HG03175 (cell line): ENCODE measurements around the gene CCDC92.
A peak's percentile ranks its signal among the peaks of the same experiment; 100 is the strongest.

ENCODE experiments used
- ATAC-seq: cut with Tn5 transposase; IDR thresholded peaks from one replicate; pipeline ENCODE4 v1.9.1; 2021; ENCODE audit warnings: mild to moderate bottlenecking, moderate library complexity; ENCODE audit not compliant: unreplicated experiment

CCDC92 gene

GRCh38 chr12:123976227-123976826 lies 3.7 kb upstream of the CCDC92 start:
- no peak for ATAC-seq

DNA sequence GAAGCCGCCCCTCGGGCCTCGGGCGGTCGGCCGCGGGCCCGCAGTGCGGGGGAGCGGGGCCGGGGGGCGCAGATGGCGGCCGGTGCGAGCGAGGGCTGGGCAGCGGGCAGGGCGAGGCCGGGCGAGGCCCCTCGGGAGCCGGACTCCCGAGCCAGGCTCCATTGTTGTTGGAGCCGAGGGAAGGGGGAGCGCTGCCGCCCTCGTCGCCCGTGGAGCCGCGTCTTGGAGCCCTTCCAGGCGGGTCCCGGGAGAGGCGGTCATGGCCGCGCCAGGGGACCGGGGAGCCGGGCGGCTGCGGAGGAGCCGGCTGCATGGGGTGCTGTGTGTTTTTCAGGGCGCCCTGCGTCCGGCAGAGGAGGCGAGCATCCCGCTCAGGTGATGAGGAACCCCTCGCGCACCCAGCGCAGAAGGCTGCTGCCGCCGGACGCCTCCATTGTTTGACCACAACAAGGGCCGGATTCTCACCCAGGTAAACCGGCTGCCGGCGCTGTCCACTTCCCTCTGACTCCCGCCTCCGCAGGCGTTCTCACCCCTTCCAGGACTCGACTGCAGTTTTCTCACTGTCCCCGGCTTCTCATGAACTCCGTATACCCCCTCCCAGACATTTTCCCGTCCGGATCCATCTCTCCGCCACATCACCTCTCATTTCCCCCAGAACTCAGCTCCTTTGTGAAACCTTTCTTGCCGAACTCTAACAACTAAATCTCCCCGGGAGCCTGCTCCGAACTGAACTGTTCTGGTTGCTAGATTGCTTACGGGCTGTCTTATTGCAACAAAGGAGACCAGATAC lies 1.1 kb upstream of the CCDC92 start:
- peak; percentile 9 for ATAC-seq

GRCh38 chr12:123971770-123972456 lies 718 bp downstream of the CCDC92 start:
- ATAC-seq, result peak; percentile 6

DNA sequence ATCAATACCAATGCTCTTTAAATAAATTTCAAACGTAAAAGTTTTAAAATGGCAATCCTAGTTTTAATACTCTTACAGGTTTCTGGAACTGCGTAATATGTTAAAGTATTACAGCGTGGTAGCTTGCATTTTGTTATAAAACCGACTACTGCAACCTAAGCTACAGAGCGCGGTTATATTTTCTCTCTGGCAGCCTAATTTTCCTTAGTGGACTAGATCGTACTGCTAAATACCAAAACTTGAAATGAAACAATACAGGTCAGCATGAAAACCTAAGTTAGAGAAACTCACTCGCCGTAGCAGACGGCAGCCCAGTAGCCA lies 1.2 kb downstream of the CCDC92 start:
- ATAC-seq, result no peak

GRCh38 chr12:123967121-123967586 lies 5.5 kb downstream of the CCDC92 start:
- ATAC-seq, result no peak

DNA sequence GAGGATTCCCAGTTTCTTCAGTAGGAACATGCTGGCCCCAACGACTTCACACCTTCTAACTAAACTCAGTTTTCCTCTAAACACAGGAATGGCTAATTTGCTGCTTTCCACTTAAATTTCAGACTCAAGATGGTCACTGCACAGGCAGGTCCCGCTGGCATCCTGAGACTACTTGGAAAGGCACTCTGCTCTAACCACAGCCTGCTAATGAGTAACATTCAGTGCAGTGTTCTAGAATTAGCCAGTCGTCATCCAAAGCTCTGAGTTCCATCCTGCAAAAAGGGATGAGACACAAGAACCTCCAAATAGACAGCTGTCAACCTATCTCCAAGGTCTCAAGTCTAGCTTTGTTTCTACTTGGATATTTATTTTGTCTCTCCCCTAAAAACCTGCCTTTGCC lies 6.0 kb downstream of the CCDC92 start:
- ATAC-seq, result no peak

DNA sequence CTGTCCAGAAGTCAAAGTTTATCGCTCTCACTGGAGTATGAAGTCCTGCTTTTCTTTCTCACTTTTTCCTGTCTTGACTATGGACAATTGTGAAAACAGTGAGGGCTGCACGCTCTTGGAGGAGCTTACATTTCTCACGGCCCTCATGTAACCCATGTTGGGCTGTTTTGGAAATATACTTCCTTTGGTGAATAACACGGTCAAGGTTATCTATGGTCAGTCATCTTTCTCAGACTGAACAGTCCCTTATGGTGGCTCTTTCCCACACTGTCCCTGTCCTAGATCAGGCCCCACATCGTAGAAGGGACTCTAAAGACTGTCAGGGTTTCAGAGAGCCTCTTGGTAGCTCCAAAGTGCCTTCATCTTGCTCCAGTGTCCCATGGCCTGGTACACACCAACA lies 7.2 kb downstream of the CCDC92 start:
- no peak for ATAC-seq

DNA sequence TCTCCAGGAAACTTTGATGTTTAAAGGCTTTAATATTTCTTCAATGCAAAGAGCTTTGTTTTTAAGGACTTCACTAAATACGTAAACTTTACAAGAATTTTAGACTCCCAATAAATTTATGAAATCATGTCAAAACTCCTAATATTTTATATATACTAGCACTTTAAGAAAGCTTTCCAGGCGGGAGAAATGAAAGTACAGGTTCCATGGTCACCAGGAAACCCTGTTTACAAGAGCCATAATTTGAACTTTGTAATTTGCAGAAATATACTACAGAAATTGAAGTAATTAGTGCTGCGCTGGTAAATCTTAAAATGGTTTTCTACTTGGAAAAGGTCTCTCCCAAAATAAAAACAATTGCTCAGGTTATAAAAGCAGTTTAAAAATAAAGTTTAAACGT lies 8.8 kb downstream of the CCDC92 start:
- no peak for ATAC-seq

GRCh38 chr12:123962513-123962912 lies 10.1 kb downstream of the CCDC92 start:
- no peak for ATAC-seq

- ATAC-seq, result no peak
Measured at GRCh38 chr12:123961585-123962345, 10.9 kb downstream of the CCDC92 start.

GRCh38 chr12:123960856-123961255 lies 11.8 kb downstream of the CCDC92 start:
- ATAC-seq, result no peak

DNA sequence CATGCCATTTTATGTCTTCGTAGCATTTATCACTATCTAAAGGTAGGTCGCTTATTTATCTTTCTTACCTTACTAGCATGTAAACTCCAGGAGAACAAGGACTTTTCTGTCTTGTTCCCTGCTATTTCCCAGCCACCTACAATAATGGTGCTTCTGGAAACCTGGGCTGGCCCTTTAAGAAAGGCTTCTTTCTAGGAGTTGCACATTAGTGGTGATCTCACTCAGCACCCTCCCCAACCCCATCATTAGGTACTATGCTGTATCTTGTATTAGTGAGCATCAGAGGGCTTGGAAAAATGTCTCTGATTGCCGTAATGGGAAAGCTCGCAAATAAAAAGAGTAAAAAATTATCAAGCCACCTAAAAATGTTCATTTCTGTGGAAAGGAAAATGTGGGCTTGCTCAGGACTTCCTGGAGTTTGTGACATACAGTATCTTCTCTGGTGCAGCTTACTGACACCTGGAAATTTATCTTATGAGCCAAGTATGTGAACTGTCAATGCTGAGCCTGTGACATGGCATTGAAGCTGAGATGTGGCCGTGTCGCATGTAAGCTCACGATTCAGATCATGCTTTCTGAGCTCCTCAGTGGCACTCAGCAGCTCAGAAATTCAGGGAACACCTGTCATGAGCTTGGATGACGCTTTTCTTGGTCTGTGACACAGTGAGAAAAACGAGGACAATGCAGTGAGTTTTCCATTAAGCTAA lies 12.4 kb downstream of the CCDC92 start:
- ATAC-seq, result no peak

- ATAC-seq, result no peak
Measured at GRCh38 chr12:123958876-123959275, 13.8 kb downstream of the CCDC92 start.

- ATAC-seq, result no peak
Measured at GRCh38 chr12:123958462-123958861, 14.2 kb downstream of the CCDC92 start.

DNA sequence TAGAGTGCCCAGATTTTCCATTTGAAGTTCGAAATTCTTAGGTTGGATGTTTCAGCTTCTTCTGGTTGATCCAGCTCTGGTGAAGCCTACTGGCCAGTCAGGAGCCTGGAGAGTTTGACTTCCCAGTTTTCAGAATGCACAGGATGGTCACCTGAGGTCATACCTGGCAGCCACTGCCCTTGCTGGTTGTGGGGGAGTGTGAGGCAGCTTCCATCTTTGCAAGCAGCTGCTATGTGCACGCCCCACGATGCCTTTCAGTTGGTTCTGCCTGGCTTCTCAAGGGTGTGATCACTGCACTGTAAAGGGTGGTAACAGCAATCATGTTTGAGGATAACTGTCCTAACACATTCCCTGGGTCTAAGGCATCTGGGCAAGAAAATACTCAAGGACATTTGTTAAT lies 15.4 kb downstream of the CCDC92 start:
- no peak for ATAC-seq

DNA sequence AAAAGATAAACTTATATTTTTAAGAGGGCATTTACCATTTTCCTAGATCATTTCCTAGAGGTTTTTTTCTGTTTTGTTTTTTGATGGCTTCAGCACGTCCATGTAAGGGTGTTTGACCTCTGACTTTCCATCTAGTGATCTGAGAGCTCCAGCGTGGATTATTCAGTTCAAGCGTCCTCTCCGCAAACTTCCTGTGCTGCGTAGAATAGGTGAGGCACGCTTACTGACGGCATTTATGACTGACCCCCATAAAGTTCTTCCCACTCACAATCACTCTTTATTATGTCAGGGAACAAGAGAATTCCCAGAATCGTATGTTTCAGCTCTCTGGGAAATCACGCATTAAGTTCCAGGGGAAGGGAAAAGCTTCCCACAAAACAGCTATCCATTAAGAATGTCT lies 16.4 kb downstream of the CCDC92 start:
- ATAC-seq, result no peak

GRCh38 chr12:123954647-123955350 lies 17.8 kb downstream of the CCDC92 start:
- no peak for ATAC-seq

DNA sequence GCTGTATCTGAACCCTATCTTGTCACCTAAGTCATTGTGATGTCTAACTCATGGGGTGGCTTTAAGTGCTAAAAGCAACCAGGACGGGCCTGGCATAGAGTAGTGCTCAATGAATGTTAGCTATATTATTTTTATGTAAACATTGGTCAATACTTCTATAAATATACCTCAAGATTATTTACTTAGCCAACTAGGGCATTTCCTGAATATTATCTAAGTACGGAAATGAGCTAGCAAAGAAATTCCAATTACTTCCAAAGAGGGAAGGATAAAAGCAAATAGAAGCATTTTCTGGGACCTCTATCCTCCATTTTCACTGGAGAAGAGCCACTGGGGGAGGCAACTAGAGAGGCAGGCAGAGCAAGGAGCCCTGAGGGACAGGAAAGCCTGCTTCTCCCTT lies 20.6 kb downstream of the CCDC92 start:
- ATAC-seq, result no peak

- no peak for ATAC-seq
Measured at GRCh38 chr12:123951467-123951866, 21.2 kb downstream of the CCDC92 start.
